ENCODE measurements around the gene LRRC8E. TPM values are rescaled to one million over a fixed set of nuclear protein-coding genes. Genes with fewer than 3 reads are reported as not detected.
A peak's percentile ranks its signal among the peaks of the same experiment; 100 is the strongest.

The LRRC8E gene
- total and polyA plus RNA-seq, 10 of the 15 experiments (the other 5 are each of a cell fraction or from before 2014, with no cell fraction given), result 0.04 to 0.32 (median 0.25) TPM; not detected in 7

GRCh38 chr19:7920519-7921301 is 32.4 kb downstream of the LRRC8E start:
- H3K27ac ChIP-seq (ENCODE audit: control insufficient read depth, insufficient read depth), result peak overlapping the region; percentile 44
- H3K4me3 ChIP-seq, result peak overlapping the region; percentile 82
- ATAC-seq (peak; percentile 72), FAIRE-seq (peak; percentile 57), DNase-seq (ENCODE audit: low read depth, low spot score) (peak; percentile 78)
- ChIA-PET RAD21 (ENCODE audit: unreplicated experiment) (interaction anchor here (0.6 to 2.5 kb wide), 16 partner anchors 9 to 818 kb away, joined by 3 to 17 read pairs (median 4); partner anchors contain the start of genes MAP2K7, TIMM44 and TRAPPC5), CTCF (interaction anchor here (0.6 to 3.9 kb wide), 11 partner anchors 12 to 352 kb away, joined by 3 to 32 read pairs (median 3); partner anchors contain the start of genes MAP2K7, TIMM44 and TRAPPC5), SMC1A (ENCODE audit: uncharacterized antibody, unreplicated experiment) (interaction anchor here (1.6 to 2.5 kb wide), 2 partner anchors 17 to 23 kb away, joined by 7 to 13 read pairs; partner anchors contain the start of genes MAP2K7 and TIMM44), POLR2A (interaction anchor here (0.5 to 2.9 kb wide), 9 partner anchors 9 to 821 kb away, joined by 3 to 27 read pairs (median 4); partner anchors contain the start of genes MAP2K7 and TIMM44)
- no peaks in the 10 kb centered on the region for H4K20me1 ChIP-seq (ENCODE audit: control insufficient read depth, insufficient read depth)
- H3K4me2 ChIP-seq (ENCODE audit: control insufficient read depth, insufficient read depth), result peak overlapping the region; percentile 96
- peak overlapping the region; percentile 97 for H2AFZ ChIP-seq (ENCODE audit: control insufficient read depth, low read depth, low read length)
- H3K36me3 ChIP-seq (ENCODE audit: control insufficient read depth in 2 of 2, insufficient read depth in 2 of 2, low read length in 1 of 2), result no peaks in the 10 kb centered on the region; a peak in 1 of 4 replicates
- 2% methylated on average over 21 of the region's 62 CpGs for WGBS (ENCODE audit: insufficient coverage, insufficient replicate concordance, low lambda C conversion rate, missing lambda C conversion rate)
- H3K79me2 ChIP-seq (ENCODE audit: control insufficient read depth, insufficient read depth, low read length), result no peaks in the 10 kb centered on the region
- in situ Hi-C loops (cut with MboI) (no loop called here), intact Hi-C loops (cut with micrococcal nuclease; ENCODE audit: unreplicated experiment) (no loop called here)
- H3K4me1 ChIP-seq (ENCODE audit: control insufficient read depth, insufficient read depth, low read length), result peaks cover 11% of the 10 kb centered on the region
- peaks cover 8 to 21% of the 10 kb centered on the region in 2 experiments for H3K27me3 ChIP-seq (replicated peaks in 1 of 2; ENCODE audit: control insufficient read depth in 2 of 2, insufficient read depth in 2 of 2, low read length in 1 of 2)
- H3K9me3 ChIP-seq (replicated peaks; ENCODE audit: control insufficient read depth, insufficient read depth, low read length), result no peaks in the 10 kb centered on the region; the same call in 2 of the 3 replicates
- BruUV-seq (replicated peaks), result TSS peak; percentile 88
- peak overlapping the region; percentile 69 for H3K9ac ChIP-seq (ENCODE audit: control insufficient read depth, insufficient read depth, low read length)
- TF ChIP-seq ATF7 (IDR thresholded peaks at IDR 0.05; ENCODE audit: low read depth) (peak; percentile 89), SRF (IDR thresholded peaks at IDR 0.05; ENCODE audit: low read depth in 2 of 2, low read length in 2 of 2) (no peak), EGR1 (IDR thresholded peaks at IDR 0.05; ENCODE audit: borderline replicate concordance in 1 of 2, low read depth in 2 of 2, low read length in 2 of 2) (peak in 1 of 2 experiments; percentile 99; a peak in 2 of 3 replicates), CBFB (IDR thresholded peaks at IDR 0.05; ENCODE audit: low read depth) (no peak), HSF1 (IDR thresholded peaks at IDR 0.05; ENCODE audit: low read depth, low read length) (no peak), NKRF (conservative IDR thresholded peaks at IDR 0.05) (no peak), USF2 (IDR thresholded peaks at IDR 0.05; ENCODE audit: borderline replicate concordance, low read depth, low read length) (no peak), HDGF (IDR thresholded peaks at IDR 0.05) (peak; percentile 93; the same call in 1 of the 2 replicates), DPF2 (IDR thresholded peaks at IDR 0.05) (peak; percentile 40; the same call in 1 of the 2 replicates), ZNF207 (IDR thresholded peaks at IDR 0.05; ENCODE audit: borderline replicate concordance) (0 out of 2 replicates have a peak, but pooled peaks have one; percentile 38), RELB (IDR thresholded peaks at IDR 0.05; ENCODE audit: low read depth) (0 out of 2 replicates have a peak, but pooled peaks have one; percentile 14), PKNOX1 (IDR thresholded peaks at IDR 0.05) (peak; percentile 53), NBN (IDR thresholded peaks at IDR 0.05) (peak; percentile 92), RELA (IDR thresholded peaks at IDR 0.05; ENCODE audit: borderline replicate concordance, partially characterized antibody) (no peak)
